CD1c-positive myeloid dendritic cell (primary cell): Measurements from ENCODE around the gene SMC3.
A peak's percentile ranks its signal among the peaks of the same experiment; 100 is the strongest.
"Not testable (repeated sequence)": the region's sequence is repeated elsewhere in the genome, so short reads cannot be mapped to it uniquely, and the experiment has no call there.

Source experiments
- DNase-seq: peaks from one replicate; pipeline ENCODE4 v3.0.0-alpha.2; 2016; ENCODE audit errors: extremely low spot score

SMC3 gene

GRCh38 chr10:110584006-110584405 lies 16.5 kb downstream of the SMC3 start:
- no peak for DNase-seq

- DNase-seq = no peak
Measured at GRCh38 chr10:110591760-110592159, 24.3 kb downstream of the SMC3 start.

- DNase-seq = no peak
Measured at GRCh38 chr10:110597476-110597875, 30.0 kb downstream of the SMC3 start.

- DNase-seq = peak; percentile 62
Measured at GRCh38 chr10:110600487-110601101, 33.1 kb downstream of the SMC3 start.

GRCh38 chr10:110601581-110601980 lies 34.1 kb downstream of the SMC3 start:
- DNase-seq = no peak

- no peak for DNase-seq
Measured at GRCh38 chr10:110608087-110608486, 40.6 kb downstream of the SMC3 start.

- DNase-seq = no peak
Measured at GRCh38 chr10:110609605-110610004, 42.1 kb downstream of the SMC3 start.

- DNase-seq = peak; percentile 50
Measured at GRCh38 chr10:110610308-110610774, 42.8 kb downstream of the SMC3 start.

GRCh38 chr10:110610781-110611180 lies 43.3 kb downstream of the SMC3 start:
- not testable (repeated sequence) for DNase-seq

GRCh38 chr10:110612087-110612486 lies 44.6 kb downstream of the SMC3 start:
- DNase-seq = peak; percentile 14

GRCh38 chr10:110612629-110613028 lies 45.1 kb downstream of the SMC3 start:
- no peak for DNase-seq

- no peak for DNase-seq
Measured at GRCh38 chr10:110613341-110613995, 46.0 kb downstream of the SMC3 start.

GRCh38 chr10:110613996-110614495 lies 46.6 kb downstream of the SMC3 start:
- no peak for DNase-seq

GRCh38 chr10:110615057-110615747 lies 47.7 kb downstream of the SMC3 start:
- no peak for DNase-seq

- DNase-seq = no peak
Measured at GRCh38 chr10:110616493-110617033, 49.1 kb downstream of the SMC3 start.

GRCh38 chr10:110617425-110618229 lies 50.1 kb downstream of the SMC3 start:
- DNase-seq = no peak

- DNase-seq = no peak
Measured at GRCh38 chr10:110618230-110618610, 50.7 kb downstream of the SMC3 start.

GRCh38 chr10:110619514-110620397 lies 52.3 kb downstream of the SMC3 start:
- DNase-seq = no peak

- DNase-seq = no peak
Measured at GRCh38 chr10:110620398-110620719, 52.9 kb downstream of the SMC3 start.

- not testable (repeated sequence) for DNase-seq
Measured at GRCh38 chr10:110623316-110623715, 55.8 kb downstream of the SMC3 start.
